Measurements from ENCODE around the gene POLR2M. TPM values are rescaled to one million over a fixed set of nuclear protein-coding genes. Genes with fewer than 3 reads are reported as not detected.

The POLR2M gene
- total RNA-seq = 10 to 100 TPM; 45.6 to 51.2 TPM
- long read RNA-seq, full-length matches to known transcripts = 44 of 59 reads
- long read RNA-seq, partial matches to known transcripts = 6 of 59 reads
- long read RNA-seq, other reads (novel, unspliced or antisense) = 9 of 59 reads

- ATAC-seq = peak; percentile 96 to 97
- peak; percentile 98 for DNase-seq
- intact Hi-C loops (cut with DNase I) = loop anchor here in 1 of 2 donors (5.0 kb wide), 1 partner anchor 144 kb away; no protein-coding TSS in a partner anchor
Observed at GRCh38 chr15:57706405-57707209, at the start of gene POLR2M. Gene POLR2M (plus strand): TSS chr15:57706714. CDS start chr15:57706843, 129 bp downstream.

DNA sequence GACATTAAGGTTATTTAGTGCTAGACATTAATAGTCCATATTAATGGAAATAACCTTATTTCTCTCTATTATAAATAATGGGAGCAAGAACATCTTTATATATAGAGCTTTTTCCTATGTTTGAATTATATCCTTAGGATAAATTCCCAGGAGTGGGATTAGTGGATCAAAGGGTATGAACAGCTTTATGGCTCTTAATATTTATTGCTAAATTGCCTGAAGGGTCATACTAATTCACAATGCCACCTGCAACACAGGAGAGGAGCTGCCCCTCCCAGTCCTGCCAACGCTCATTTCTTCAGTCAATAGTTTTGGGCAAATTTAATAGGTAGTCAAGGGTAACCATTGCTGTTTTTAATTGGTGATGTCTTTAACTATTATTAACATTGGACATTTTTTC, 48.9 kb upstream of the POLR2M start:
- intact Hi-C loops (cut with DNase I) = no loop called here
- no peak for DNase-seq
- ATAC-seq = no peak

GRCh38 chr15:57662091-57662744, 44.3 kb upstream of the POLR2M start:
- DNase-seq = no peak
- no peak for ATAC-seq
- intact Hi-C loops (cut with DNase I) = no loop called here

- ATAC-seq = no peak
- no peak for DNase-seq
- intact Hi-C loops (cut with DNase I) = no loop called here
Observed at GRCh38 chr15:57662802-57663201, 43.7 kb upstream of the POLR2M start.

- ATAC-seq (no peak), DNase-seq (no peak)
- intact Hi-C loops (cut with DNase I) = no loop called here
Observed at GRCh38 chr15:57663262-57663661, 43.3 kb upstream of the POLR2M start.

GRCh38 chr15:57665194-57665593, 41.3 kb upstream of the POLR2M start:
- DNase-seq = no peak
- intact Hi-C loops (cut with DNase I) = no loop called here
- no peak for ATAC-seq

- no peak for ATAC-seq
- no peak for DNase-seq
- intact Hi-C loops (cut with DNase I) = no loop called here
Observed at GRCh38 chr15:57665939-57666338, 40.6 kb upstream of the POLR2M start.

GRCh38 chr15:57667171-57667849, 39.2 kb upstream of the POLR2M start:
- peak; percentile 80 for ATAC-seq
- no peak for DNase-seq
- intact Hi-C loops (cut with DNase I) = no loop called here

GRCh38 chr15:57668016-57668415, 38.5 kb upstream of the POLR2M start:
- ATAC-seq (no peak), DNase-seq (no peak)
- intact Hi-C loops (cut with DNase I) = no loop called here

GRCh38 chr15:57671636-57672035, 34.9 kb upstream of the POLR2M start:
- DNase-seq (no peak), ATAC-seq (no peak)
- intact Hi-C loops (cut with DNase I) = no loop called here

DNA sequence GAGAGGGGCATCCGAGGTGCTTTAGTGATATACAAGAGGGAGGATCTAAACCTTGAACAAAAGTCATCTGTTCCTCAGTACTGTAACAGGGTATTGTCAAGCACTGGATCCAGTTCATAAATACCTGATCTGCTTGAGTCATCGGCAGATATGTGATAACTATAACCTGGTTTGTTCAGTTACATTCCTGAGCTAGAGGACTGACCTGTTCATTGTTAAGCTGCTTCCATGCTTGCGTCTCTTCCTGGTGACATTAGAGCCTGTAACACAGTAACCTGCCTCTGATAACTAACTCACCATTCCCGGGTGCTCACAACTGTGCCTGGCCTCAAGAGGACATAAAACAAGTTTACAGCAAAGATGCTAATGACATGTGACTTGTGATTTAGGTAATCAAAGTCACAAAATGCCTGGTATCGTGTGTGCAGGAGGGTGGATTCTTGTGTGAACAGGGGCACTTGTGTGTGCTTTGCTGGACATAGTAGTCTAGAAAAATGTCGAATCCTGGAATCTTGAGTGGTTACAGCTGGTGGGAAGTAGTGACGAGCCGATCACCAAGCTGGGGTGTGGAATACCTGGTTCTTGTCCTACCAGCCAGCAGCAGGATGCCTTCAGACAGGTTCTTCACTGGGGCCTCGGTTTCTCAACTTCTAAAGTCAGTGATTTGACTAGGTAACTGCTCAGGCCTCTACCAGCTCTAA, 30.9 kb upstream of the POLR2M start:
- no peak for DNase-seq
- intact Hi-C loops (cut with DNase I) = no loop called here
- no peak for ATAC-seq

DNA sequence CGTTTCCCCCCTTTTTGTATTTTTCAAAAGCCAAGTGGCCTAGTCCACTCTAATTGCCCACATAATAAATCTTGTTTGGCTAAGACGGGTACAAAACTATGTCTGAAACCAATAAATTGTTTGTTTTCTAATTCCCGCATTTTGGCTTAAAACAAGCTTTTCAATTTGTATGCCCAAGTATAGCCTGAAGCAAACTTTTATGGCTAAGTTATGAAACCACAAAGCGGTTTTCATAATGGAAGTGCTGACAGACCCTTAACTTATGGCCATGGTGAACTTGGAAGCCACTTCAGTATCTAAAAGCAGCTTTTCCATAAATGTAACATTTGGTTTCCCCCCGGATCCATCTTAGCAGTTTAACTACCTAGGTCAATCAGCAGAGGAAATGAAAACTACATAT, 29.9 kb upstream of the POLR2M start:
- DNase-seq (no peak), ATAC-seq (no peak)
- intact Hi-C loops (cut with DNase I) = no loop called here

DNA sequence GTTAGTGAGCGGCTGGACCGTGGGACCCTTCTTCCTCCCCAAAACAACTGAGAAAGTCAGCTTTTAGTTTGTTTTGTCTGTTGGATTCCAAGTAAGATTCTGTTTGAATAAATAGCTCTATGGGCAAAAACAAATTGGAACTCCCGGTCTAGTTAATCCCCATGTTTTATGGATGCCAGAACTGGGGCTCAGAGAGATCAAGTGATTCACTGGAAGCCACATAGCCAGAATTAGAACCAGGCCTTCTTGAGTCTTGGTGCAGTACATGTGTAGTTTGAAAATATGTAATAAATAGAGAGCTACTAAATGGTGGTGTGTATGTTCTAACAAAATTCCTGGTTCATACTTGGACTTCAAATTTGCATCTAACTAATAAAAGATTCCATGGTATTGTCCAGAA, 29.3 kb upstream of the POLR2M start:
- no peak for ATAC-seq
- intact Hi-C loops (cut with DNase I) = no loop called here

DNA sequence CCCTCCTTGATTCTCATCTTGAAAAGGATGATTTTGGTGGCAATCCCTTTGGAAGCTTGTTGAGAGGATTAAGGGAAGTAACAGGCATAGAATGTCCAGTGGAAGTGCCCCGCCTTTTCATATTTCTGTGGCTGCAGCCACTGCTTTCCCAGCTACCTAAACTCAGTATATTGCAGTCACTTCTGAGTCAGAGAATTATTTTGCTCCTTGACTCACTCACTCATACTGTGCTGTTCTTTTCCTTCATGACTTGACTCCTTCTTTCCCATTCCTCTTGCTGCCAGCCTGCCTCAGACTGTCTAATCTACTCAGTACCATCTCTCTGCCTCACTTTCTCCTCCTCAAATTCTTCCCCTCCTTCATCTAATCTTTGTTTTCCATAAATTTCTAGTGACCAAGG, 26.5 kb upstream of the POLR2M start:
- peak in 1 of 2 donors; percentile 69 for ATAC-seq
- intact Hi-C loops (cut with DNase I) = no loop called here

More for the DNA sequence above, 29.3 kb upstream of the POLR2M start:
- DNase-seq = no peak

DNA sequence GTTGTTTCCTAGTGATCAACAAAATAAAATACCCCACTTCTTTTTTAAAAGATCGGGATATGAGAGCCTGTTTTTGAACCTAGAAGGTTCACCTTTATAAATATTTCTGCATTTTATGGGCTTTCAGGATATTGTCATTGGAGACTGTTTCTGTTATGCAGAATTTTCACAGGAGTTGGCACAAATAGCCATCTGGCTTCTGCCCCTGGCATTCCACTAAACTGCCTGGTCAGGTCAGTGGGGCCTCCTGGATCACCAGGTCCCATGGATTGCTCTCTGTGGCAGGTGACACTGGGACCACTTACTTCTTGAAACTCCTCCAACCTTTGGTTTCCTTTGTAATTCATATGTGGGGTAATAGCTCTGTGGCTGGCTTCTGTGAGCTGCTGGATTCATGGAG, 25.5 kb upstream of the POLR2M start:
- ATAC-seq (no peak), DNase-seq (no peak)
- intact Hi-C loops (cut with DNase I) = no loop called here

More for the DNA sequence above, 26.5 kb upstream of the POLR2M start:
- DNase-seq = no peak

DNA sequence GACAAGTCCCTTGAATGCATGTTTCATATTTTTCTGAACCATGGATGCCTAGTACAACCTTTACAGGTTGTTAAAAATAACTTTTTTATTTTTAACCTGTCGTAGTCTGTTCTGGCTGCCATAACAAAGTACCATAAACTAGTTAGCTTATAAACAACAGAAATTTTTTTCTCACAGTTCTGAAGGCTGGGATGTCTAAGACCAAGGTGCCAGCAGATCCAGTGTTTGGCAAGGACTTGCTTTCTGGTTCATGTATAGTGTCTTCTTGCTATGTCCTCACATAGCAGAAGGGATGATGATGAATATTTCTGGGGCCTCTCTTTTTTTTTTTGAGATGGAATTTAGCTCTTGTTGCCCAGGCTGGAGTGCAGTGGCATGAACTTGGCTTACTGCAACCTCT, 23.0 kb upstream of the POLR2M start:
- intact Hi-C loops (cut with DNase I) = no loop called here
- ATAC-seq (no peak), DNase-seq (no peak)

DNA sequence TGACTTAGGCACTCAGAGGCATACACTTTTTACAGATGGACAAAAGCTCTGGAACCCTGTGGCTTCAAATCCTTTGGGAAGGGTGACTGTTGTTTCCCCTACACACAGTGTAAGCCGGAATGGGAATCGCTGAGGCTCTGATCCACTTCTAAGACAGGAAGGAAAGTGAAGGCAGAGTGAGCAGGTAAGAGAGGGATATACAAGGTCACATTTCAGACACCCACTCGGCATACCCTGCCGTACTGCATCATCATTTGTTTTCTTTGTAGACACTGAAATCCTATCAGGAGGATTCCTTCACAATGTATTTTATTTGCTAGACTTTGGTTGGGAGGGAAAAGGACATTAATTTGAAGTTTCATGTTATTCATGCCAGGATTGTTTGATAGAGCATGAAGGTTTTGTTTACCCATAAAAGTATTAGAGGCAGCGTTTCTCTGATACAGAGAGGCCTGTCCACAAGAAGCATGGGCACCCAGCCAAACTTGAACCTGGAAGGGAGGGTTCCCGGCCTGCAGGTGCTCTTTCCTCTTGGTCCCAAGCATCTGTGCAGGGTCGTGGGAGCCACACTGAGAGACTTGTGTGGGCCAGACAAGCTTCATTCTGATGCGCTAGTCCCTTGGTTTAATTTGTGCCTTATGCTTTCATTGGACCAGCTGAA, 21.9 kb upstream of the POLR2M start:
- intact Hi-C loops (cut with DNase I) = no loop called here
- DNase-seq (no peak), ATAC-seq (no peak)

DNA sequence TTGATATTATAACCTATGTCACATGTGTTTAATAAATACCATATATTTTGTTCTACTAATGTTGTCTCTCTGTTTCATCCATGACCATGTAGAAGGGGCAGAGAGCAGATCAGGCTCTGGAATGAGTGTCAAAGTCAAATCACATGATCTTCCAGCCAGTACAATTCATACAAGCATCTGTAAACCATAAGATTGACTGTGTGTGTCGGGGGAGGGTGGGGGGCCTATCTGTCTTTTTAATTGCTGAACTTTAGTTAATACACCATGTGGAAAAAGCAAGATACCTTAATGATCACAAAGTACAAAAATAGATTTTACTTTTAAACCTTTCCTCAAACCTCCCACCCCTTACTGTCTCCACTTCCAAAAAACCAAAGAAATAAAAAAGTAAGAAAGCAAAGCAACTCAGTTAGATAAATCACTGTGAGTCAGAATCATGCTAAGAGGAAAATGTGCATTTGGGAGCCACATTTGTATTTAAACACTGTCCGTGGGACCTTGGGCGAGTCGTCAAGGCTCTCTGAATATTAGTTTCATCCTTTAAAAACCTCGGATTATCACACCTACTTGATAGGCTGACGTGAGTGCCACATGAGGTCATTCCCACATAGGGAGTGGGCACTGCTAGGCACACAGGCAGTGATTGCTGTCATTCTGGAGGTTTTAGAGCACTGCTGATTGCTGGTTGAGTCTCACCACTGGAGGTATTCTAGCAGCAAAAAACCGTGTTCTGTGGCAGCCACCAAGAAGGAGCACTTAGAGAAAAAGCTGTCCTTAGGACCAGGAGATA, 21.0 kb upstream of the POLR2M start:
- DNase-seq (no peak), ATAC-seq (peak; percentile 8 to 70)
- intact Hi-C loops (cut with DNase I) = no loop called here
